Upper lobe of left lung (tissue), 4 donors: ENCODE measurements around the gene UNC13C.

ENCODE experiments used
- EP300 ChIP-seq, 4 donors: sonication (generic); formaldehyde crosslinking; IDR thresholded peaks; one replicate each; pipeline ENCODE4 v1.5.1; 2017; ENCODE audit warnings: antibody characterized with exemption in 4 of 4, control low read depth in 2 of 4
- POLR2A ChIP-seq, 4 donors: fragments of 450-650 bp; IDR thresholded peaks; one replicate each; pipeline ENCODE4 v1.5.1; 2016 to 2017; ENCODE audit warnings: antibody characterized with exemption in 4 of 4, mild to moderate bottlenecking in 2 of 4
- POLR2AphosphoS5 ChIP-seq, 2 donors: sonication (generic); formaldehyde crosslinking; IDR thresholded peaks; one replicate each; pipeline ENCODE4 v1.5.1; 2017; ENCODE audit warnings: antibody characterized with exemption in 2 of 2
- TF ChIP-seq, protein P1 (sequence below), 6 experiments: fragments of 450-650 bp in 4 of 6; fragments of 200-600 bp in 2 of 6; sonication (generic) in 2 of 6; IDR thresholded peaks; one replicate each; pipeline ENCODE4 v1.5.1; 2016 to 2019; ENCODE audit warnings: antibody characterized with exemption in 6 of 6

DNA sequence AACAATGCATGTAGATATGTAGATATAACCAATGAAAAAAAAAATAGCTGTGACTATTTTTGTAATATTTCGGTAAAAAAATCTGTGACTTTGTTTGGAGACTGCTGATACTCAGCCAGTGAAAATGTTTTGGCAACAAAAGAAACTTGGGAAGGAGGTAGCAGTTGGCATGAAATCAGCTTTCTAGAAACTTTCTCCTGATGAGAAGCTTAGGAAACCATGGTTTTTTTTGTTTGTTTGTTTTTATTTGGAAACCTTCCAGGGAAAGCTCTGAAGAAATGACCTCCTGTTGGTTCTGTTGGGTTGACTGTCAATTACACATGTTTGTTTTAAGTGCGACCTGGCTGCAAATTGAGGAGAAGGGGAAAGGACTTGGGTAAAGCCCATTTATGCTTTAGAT lies 445.9 kb downstream of the UNC13C start:
- TF ChIP-seq, protein P1, sequence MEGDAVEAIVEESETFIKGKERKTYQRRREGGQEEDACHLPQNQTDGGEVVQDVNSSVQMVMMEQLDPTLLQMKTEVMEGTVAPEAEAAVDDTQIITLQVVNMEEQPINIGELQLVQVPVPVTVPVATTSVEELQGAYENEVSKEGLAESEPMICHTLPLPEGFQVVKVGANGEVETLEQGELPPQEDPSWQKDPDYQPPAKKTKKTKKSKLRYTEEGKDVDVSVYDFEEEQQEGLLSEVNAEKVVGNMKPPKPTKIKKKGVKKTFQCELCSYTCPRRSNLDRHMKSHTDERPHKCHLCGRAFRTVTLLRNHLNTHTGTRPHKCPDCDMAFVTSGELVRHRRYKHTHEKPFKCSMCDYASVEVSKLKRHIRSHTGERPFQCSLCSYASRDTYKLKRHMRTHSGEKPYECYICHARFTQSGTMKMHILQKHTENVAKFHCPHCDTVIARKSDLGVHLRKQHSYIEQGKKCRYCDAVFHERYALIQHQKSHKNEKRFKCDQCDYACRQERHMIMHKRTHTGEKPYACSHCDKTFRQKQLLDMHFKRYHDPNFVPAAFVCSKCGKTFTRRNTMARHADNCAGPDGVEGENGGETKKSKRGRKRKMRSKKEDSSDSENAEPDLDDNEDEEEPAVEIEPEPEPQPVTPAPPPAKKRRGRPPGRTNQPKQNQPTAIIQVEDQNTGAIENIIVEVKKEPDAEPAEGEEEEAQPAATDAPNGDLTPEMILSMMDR (IDR thresholded peaks at IDR 0.05) = no peak
- TF ChIP-seq EP300 (IDR thresholded peaks at IDR 0.05) (no peak), POLR2AphosphoS5 (IDR thresholded peaks at IDR 0.05) (no peak), POLR2A (IDR thresholded peaks at IDR 0.05) (no peak)
